ENCODE results near the gene LRRC28.
"Not testable (repeated sequence)": the region's sequence is repeated elsewhere in the genome, so short reads cannot be mapped to it uniquely, and the experiment has no call there.

LRRC28 gene

GRCh38 chr15:99396375-99396774 lies 145.1 kb downstream of the LRRC28 start:
- no peak overlapping the region for H3K27ac ChIP-seq (ENCODE audit: low read length)
- no peak overlapping the region for H3K4me2 ChIP-seq (ENCODE audit: low read length)
- no peaks in the 10 kb centered on the region for H3K27me3 ChIP-seq (ENCODE audit: low read depth, low read length)
- peaks cover 4% of the 10 kb centered on the region for H3K36me3 ChIP-seq (replicated peaks; ENCODE audit: low read depth, low read length)
- peaks cover 8% of the 10 kb centered on the region; the same call in 1 of the 2 replicates for H3K9me3 ChIP-seq (ENCODE audit: insufficient read depth, low read length)
- no peak overlapping the region for H2AFZ ChIP-seq (ENCODE audit: low read depth, low read length)
- no peak for TF ChIP-seq CTCF (IDR thresholded peaks at IDR 0.05; ENCODE audit: low read depth, low read length)
- no peak for TF ChIP-seq EZH2phosphoT487 (IDR thresholded peaks at IDR 0.05; ENCODE audit: low read depth)
- peaks cover 2% of the 10 kb centered on the region; the same call in 1 of the 2 replicates for H3K4me1 ChIP-seq (ENCODE audit: low read length)
- no peak overlapping the region for H3K9ac ChIP-seq (ENCODE audit: low read length)
- no peak overlapping the region for H3K4me3 ChIP-seq (ENCODE audit: low read length)
- H4K20me1 ChIP-seq (ENCODE audit: insufficient read depth, low read length) = no peaks in the 10 kb centered on the region
- H3K79me2 ChIP-seq (ENCODE audit: low read length) = no peaks in the 10 kb centered on the region

GRCh38 chr15:99399061-99399460 lies 147.8 kb downstream of the LRRC28 start:
- H3K4me1 ChIP-seq (ENCODE audit: low read length) = peaks cover 4% of the 10 kb centered on the region; the same call in 1 of the 2 replicates
- H3K36me3 ChIP-seq (replicated peaks; ENCODE audit: low read depth, low read length) = no peaks in the 10 kb centered on the region
- no peak overlapping the region for H2AFZ ChIP-seq (ENCODE audit: low read depth, low read length)
- H3K4me3 ChIP-seq (ENCODE audit: low read length) = no peak overlapping the region
- no peak overlapping the region for H3K27ac ChIP-seq (ENCODE audit: low read length)
- H3K27me3 ChIP-seq (ENCODE audit: low read depth, low read length) = no peaks in the 10 kb centered on the region
- no peaks in the 10 kb centered on the region for H4K20me1 ChIP-seq (ENCODE audit: insufficient read depth, low read length)
- H3K4me2 ChIP-seq (ENCODE audit: low read length) = no peak overlapping the region
- no peaks in the 10 kb centered on the region for H3K79me2 ChIP-seq (ENCODE audit: low read length)
- H3K9ac ChIP-seq (ENCODE audit: low read length) = no peak overlapping the region
- TF ChIP-seq EZH2phosphoT487 (IDR thresholded peaks at IDR 0.05; ENCODE audit: low read depth) = no peak
- no peak for TF ChIP-seq CTCF (IDR thresholded peaks at IDR 0.05; ENCODE audit: low read depth, low read length)
- no peaks in the 10 kb centered on the region for H3K9me3 ChIP-seq (ENCODE audit: insufficient read depth, low read length)

GRCh38 chr15:99399618-99400017 lies 148.3 kb downstream of the LRRC28 start:
- no peaks in the 10 kb centered on the region for H3K79me2 ChIP-seq (ENCODE audit: low read length)
- TF ChIP-seq CTCF (IDR thresholded peaks at IDR 0.05; ENCODE audit: low read depth, low read length) = no peak
- TF ChIP-seq EZH2phosphoT487 (IDR thresholded peaks at IDR 0.05; ENCODE audit: low read depth) = no peak
- H3K4me1 ChIP-seq (ENCODE audit: low read length) = peaks cover 4% of the 10 kb centered on the region; the same call in 1 of the 2 replicates
- H3K36me3 ChIP-seq (replicated peaks; ENCODE audit: low read depth, low read length) = no peaks in the 10 kb centered on the region
- H3K9ac ChIP-seq (ENCODE audit: low read length) = no peak overlapping the region
- H3K4me2 ChIP-seq (ENCODE audit: low read length) = no peak overlapping the region
- no peaks in the 10 kb centered on the region for H3K9me3 ChIP-seq (ENCODE audit: insufficient read depth, low read length)
- H4K20me1 ChIP-seq (ENCODE audit: insufficient read depth, low read length) = no peaks in the 10 kb centered on the region
- H3K27ac ChIP-seq (ENCODE audit: low read length) = no peak overlapping the region
- H2AFZ ChIP-seq (ENCODE audit: low read depth, low read length) = no peak overlapping the region
- no peak overlapping the region for H3K4me3 ChIP-seq (ENCODE audit: low read length)
- H3K27me3 ChIP-seq (ENCODE audit: low read depth, low read length) = no peaks in the 10 kb centered on the region

- H3K9ac ChIP-seq (ENCODE audit: low read length); H3K27me3 ChIP-seq (ENCODE audit: low read depth, low read length); H3K9me3 ChIP-seq (ENCODE audit: insufficient read depth, low read length); H3K4me2 ChIP-seq (ENCODE audit: low read length); H4K20me1 ChIP-seq (ENCODE audit: insufficient read depth, low read length); H3K36me3 ChIP-seq (replicated peaks; ENCODE audit: low read depth, low read length); H2AFZ ChIP-seq (ENCODE audit: low read depth, low read length); H3K4me3 ChIP-seq (ENCODE audit: low read length); H3K4me1 ChIP-seq (ENCODE audit: low read length); H3K79me2 ChIP-seq (ENCODE audit: low read length); H3K27ac ChIP-seq (ENCODE audit: low read length): not testable (repeated sequence)
These were observed 149.9 kb downstream of the LRRC28 start for GRCh38 chr15:99401216-99401615.

Data from OCI-LY3 (cell line).